HG03432 (cell line): Measurements from ENCODE around the gene FOXO1.

Source experiments
- ATAC-seq: cut with Tn5 transposase; IDR thresholded peaks from one replicate; pipeline ENCODE4 v1.9.1; 2021; ENCODE audit warnings: mild to moderate bottlenecking, moderate library complexity; ENCODE audit not compliant: unreplicated experiment

The FOXO1 gene

DNA sequence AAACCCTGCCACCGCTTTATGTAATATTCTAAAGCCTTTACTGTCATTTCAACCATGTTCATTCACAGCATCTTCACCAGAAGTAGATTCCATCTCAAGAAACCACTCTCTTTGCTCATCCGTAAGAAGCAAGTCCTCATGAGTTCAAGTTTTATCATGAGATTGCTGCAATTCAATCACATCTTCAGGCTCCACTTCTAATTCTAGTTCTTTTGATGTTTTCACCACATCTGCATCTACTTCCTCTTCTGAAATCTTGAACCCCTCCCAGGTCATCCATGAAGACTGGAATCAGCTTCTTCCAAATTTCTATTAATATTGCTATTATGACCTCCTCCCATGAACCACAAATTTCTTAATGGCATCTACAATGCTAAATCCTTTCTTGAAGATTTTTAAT lies 83.9 kb downstream of the FOXO1 start:
- ATAC-seq = no peak

DNA sequence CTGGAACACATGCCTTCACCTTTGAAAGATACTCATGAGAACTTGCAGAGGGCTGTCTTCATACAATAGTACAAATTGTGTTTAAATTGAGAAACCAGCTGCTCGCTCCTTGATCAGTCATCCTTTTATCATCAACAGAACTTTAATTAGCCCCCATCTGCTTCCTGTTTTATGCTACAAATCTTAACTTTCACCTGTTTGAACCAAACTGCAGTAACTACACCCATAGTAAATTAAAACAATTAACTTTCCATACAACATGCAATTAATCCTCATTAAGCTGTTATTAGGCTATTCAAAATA lies 85.2 kb downstream of the FOXO1 start:
- no peak for ATAC-seq

DNA sequence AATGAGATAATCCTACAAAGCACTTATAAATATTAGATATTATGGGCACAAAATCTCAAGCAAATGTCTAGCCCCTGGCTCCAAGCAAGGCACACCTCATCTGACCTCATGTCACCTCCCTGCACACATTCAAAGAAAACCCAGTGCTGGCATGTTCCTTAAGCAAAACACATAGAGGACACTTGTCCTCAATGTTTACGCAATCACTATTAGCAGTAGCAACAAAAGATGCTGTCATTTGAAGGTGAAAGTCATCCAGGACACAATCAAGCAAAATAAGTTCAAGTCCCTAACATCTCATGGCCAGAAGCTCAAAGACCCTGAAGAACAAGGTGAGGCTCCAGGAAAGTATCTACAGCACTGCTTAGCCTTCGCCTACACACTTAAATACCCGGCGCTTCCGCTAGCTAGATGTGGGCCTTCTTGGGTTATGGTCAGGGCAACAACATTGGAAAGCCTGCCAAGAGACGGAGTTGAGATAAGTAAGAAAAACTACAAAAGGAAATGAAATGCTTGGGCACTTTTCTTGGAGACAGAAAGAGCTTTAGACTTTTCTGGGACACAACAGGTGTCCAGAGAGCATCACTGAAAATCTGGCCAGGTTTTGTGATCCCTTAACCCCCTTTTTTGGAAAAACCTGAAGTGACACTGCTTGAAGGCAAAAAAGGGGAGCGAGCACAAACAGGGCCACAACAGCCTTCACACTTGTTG lies 85.7 kb downstream of the FOXO1 start:
- no peak for ATAC-seq

DNA sequence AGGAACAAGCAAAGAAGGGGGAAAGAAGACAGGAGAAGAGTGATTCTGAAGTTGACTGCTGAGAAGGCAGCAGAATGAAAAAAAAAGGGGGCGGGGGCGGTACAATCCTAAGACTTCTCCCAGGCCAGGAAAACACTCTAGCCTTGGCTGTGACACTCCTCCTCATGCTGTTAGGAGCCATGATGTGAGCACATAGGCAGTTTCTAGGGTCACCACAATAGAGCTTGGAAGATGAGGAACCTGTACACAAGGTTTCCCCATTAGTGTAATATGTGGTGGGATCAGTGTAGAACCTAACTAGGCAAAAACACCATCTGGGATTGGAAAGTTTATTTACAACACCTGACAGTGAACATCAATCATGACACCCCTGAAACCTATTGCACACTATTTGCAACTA lies 86.9 kb downstream of the FOXO1 start:
- no peak for ATAC-seq

DNA sequence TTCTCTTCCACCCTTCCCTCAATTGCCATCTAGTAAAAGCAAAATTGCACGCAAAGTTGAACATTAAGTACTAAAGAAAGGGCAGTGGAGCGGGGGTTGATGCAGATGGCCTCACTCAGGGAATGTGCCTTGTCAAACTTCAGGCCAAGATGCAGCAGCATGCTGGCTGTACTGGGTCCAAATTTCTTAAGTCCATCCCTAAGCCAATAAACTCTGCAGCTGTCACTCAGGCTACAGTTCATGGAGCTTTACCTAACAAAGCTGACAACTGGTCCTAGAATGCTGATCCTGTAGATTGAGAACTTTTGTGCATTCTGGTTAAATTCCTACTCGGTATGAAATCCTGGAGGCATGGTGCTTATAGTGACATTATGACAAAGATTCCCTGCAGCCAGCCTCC lies 88.4 kb downstream of the FOXO1 start:
- no peak for ATAC-seq

DNA sequence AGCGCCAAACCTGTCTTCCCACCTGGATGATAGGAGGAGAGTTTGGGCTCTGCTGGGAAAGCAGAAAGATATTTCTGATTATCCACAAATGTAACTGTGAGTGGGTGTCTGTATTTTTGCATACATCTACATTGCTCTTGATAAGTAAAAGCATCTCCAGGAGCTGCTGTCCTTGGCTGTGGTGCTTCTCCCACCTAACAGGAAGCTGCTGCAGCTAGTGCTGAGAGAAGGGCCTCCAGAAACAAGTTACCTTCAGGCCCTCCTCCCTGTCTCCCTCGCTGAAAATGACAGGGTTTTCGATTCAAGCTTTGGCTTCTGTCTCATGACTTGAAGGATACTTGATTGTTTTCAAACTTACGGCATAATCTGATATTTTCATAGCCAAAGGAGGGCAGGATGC lies 90.1 kb downstream of the FOXO1 start:
- no peak for ATAC-seq

DNA sequence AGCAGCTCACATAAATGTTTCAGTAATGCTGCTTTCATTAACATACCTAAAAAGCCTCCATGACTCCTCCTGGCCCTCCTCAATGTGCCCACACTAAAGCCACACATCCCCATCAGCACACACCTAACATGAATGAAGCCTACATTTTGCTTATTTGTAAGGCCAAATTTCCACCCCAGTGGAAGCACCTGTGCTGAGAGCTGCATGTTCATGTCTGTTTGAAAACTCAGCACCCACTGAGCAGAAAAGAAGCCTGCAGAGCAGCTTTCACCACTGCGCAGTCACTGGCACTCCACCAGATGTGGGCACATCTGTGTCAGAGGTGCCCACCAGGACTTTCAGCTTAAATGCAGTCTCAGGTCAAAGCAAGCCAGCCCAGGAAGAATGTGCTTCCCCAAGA lies 93.5 kb downstream of the FOXO1 start:
- ATAC-seq = no peak

DNA sequence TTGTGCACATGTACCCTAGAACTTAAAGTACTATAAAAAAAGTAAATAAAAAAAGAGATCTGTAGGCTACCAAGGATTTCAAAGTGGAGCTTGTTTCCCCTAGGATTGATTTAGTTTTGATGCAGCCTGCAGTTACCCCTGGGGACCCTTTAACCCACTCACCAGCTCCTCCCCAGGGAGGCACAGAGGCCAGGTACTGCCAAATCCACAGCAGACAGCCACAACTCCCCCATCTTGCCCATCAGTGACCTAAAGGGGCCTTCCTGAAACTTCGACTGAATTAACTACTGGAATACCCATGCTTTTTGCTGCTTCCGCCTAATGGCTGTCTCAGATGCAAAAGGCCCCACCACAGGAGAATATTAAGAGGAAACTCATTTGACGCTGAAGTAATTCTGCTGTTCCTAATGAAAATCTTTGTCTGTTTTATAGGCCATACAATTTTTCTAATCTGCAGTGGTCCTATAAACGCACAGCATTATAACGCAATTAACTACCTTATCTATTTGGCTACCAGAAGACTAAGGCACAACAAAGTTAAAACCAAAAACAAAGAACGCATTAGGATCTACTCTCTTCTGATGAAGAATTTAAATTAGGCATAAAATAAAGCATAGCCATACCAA lies 95.0 kb downstream of the FOXO1 start:
- ATAC-seq = no peak

DNA sequence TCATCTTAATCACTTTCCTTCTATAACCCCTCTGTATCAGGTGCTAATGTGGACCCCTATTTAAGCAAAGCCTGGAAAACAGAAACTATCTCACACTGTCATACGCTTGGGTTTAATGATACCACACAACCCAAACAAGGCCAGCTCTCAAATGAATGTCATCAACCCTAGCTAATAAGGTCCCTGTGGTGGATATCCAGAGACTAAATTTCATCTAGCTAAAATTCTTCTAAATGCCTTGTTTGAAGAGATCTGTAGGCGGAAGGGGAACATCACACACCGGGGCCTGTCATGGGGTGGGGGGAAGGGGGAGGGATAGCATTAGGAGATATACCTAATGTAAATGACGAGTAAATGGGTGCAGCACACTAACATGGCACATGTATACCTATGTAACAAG lies 95.5 kb downstream of the FOXO1 start:
- no peak for ATAC-seq

DNA sequence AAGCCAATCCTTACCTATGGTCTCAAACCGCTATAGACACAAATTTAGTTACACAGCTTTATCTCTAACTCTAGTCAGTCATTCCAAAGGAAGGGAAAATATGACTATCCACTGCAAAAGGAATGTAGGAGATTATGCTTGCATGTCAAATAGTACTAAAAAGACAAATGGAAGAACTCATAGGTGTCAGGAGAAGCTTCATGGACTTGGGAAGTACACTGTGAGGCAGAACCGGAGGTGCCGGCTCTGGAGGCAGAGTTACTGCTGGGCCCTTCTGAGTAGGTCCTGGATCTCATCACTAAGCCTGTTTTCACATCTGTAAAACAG lies 97.5 kb downstream of the FOXO1 start:
- ATAC-seq = no peak

DNA sequence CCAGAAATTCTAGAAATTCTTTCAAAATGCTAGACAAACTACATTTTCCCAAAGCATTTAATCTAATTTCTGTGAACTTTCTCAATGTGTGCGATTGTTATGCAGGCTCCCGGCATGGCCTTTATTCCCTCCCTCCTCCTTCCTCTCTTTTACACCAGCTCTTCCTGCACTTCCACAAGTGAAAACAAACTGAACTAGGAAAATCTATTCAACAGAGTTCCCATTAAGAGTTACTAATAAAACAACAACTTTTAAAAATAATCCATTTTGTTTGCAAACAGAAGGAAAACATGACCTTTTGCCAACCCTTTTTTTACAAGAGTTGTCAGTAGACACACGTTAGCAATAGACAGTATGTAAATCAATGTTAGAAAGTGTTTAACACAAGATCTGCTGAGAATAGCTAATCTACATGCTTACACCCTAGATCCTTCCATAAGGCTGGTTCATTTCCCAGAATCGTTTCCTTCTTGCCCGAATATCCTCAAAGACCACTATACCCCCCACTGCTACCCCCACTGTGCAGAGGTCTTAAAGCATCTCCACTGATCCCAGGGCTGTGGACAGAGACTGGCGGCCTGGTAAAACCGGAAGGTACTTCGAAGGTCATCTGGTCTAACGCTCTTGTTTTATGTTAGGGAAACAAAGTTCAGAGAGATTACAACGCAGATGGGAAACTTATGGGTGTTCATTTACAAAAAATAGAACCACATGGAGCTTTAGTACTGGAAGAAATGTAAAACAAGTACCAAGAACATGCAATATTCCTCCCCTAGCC lies 98.0 kb downstream of the FOXO1 start:
- ATAC-seq = no peak

DNA sequence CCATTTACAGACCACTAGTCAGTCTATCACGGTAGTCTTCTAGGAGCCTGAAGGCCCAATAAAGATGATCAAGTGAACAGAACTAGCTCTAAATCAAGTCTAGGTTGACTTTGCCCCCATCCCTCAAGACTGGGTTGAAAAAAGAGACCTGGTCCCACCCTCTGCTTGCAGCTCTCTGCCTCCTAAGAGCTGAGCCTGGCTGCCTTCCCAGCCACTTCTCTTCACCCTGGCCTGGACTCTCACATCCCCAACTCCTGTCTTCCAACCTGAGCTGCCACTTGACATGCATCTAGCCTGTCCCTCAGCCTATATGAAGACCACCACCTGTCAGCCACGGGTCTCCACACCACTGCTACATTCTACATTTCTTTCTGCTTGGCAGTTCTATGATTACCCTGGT lies 99.6 kb downstream of the FOXO1 start:
- no peak for ATAC-seq

DNA sequence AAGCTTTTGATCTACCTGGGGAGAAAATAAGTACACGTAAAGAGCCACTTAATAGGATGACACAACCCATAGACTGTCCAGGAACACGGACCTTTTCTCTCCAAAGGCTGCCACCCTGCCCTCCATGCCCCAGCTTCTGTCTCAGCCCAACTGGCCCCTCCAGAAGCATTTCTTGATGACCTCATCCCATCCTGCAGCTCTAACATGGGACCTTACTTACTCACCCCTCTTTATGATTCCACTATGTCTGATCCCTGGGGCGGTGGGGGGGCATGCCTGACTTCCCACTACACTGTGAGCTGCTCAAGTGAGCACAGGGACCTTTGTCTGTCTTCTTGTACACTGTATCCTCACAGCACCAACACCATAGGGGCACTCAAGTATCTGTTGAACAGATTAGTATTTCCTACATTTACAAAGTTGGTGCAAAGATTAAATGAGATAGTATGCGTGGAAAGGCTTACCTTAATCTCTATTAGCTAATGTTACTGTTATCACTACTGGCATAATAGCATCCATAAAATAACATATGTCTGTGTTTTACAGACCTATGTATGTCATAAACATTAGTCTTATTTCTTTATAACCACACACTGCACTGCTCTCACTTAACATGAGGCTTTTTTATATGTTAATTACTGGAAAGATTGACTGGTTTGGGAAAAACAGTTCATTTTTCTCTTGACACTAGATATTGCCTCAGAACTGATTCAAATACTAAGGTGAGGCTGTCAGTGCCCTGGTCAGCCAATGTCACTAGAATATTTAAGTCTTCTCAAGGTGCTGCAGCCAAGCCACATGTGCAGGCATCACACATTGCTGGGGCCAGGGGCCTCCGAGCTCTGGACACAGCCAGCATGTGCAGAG lies 100.9 kb downstream of the FOXO1 start:
- ATAC-seq = no peak

DNA sequence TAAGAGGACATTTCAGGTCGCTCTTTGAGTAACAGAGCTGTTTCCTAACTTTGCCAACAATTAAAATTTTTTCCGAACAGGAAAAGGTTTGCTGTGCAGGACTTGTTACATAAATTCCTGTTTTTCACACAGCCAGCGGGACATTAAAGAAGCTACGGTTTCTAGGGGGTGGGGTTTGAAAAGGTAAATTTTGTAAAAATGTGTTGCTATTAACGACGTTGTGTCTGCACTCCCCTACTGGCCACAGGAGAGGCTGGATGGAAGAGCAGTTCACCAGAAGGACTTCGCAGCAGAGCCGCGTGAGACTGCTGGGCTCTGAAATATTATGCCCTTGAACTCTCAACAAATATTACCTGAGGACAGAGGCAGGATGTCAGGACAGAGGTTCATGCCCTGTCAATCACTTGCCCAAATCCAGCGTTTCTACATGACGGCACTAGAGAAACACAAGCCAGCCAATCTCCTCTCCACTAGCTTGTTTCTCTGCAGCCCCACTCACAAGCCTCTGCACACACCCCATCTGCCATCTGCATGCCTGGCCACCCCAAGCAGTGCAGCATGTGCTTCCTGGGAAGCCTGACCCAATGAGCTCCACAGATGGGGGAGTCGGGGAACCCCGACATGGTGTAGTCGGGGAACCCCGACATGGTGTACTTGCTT lies 102.0 kb downstream of the FOXO1 start:
- ATAC-seq = no peak

DNA sequence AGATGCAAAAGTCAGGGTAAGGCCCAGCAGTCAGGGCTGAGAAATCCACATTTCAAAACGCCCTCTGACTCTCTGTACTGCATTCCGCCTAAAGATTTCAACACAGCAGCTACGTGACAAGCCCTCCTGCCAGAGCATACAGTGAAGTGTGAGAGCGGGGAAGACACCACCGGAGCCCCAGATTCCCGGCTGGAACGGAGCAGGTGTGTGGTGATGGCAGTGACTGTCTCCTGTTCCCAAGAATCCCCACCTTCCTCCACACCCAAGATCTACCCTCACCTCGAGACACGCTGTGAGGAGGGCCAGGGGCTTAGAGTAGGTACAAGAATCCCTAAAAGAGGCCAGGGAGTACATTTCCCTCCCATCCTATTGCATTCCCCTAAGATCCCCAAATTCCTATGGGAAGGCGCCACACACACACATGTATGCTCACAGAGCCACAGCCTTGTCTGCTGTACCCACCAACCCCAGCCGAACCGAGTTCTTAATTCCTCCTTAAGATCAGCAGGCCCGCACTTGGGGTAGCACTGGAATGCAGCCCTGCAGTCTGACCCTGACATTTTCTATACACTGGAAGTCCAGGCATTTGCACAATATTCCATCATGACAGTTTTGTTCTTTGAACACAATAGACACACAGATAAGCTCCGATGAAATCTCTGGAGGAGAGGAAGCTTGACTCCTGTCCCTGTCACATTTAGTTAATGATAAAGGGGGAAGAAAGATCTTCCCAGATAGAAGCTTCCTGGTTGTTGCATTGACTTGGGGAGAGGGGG lies 102.9 kb downstream of the FOXO1 start:
- no peak for ATAC-seq

DNA sequence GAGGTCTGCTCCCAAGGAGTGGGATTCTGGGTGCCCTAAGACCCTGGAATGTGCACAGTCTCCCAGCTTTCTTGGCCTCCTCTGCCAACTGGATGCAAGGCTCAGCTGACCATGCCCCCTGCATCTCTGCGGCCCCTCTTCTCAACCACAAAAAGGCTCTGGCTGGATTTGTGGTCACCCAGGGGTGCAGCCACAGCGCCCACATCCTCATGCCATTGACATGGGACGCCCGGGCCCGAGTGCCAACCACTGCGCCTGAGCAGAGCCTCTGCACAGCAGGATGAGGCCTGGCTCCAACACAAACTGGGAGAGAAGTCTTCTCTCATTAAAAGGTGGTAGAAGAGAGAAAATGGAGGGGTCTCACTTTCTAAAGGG lies 103.5 kb downstream of the FOXO1 start:
- no peak for ATAC-seq

DNA sequence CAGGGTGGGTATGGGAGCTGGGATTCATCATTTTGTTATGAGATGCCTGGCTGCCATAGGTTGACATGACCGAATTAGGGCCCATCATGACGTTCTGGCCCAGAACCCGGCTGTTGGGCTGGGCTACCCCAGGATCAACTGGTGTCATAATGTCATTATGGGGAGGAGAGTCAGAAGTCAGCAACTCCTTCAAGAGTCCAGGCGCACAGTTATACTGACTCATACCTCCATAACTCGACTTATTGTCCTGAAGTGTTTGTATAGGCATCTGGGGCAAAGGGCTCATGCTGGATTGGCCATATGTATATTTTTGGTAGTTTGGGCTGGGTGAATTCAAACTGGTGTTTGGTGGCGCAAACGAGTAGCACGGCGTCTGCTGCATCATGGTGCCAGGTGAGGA lies 106.5 kb downstream of the FOXO1 start:
- no peak for ATAC-seq

DNA sequence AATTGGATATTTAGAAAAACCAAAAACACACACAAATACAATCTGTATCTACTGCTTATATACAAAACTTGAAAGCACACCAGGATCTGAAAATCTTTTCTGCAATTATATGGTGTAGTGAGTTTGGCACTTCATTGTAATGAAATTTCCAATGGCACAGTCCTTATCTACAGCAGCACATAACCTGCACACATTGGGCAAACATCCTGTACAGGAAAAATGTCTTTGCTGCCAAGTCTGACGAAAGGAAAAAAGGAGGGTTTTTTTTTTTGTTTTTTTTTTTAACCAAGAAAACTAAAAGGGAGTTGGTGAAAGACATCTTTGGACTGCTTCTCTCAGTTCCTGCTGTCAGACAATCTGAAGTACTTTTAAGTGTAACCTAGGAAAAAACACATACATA lies 107.8 kb downstream of the FOXO1 start:
- no peak for ATAC-seq

DNA sequence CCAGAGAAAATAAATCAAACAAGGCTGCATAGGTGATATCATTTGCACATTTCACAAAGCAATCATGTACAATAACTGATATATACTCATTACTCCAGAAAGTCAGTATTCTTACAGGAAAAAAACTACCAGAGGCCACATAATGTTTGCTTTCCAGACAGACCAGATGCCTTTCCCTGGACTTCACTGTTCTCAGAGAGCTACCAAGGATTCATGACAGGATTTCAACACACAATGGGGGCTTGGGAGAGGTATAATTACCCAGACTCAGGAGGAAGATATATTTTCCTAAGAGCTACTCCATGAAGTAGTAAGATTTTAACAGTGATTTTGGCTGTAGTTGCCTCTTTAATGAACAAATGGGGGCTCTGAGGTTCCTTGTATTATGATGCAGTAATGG lies 110.0 kb downstream of the FOXO1 start:
- no peak for ATAC-seq

DNA sequence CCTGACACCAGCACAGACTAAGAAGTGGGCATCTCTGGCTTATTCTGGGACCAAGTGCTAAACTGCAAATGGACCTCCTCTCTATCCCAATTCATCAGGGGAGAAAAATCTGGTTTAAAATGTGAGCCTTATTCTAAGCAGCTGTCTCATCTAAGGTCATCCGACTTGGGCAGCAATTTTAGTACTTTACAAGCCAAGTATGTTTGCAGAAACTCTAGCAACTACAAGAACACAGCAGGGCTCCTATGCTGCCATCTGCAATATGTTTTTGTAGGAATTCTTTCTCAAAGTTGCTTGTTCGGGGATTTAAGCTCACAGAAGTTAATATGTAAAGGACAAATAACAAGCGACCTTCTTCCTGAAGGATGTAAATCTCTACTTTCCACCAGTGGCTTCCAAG lies 113.1 kb downstream of the FOXO1 start:
- no peak for ATAC-seq
